Measurements from ENCODE around the gene ABHD16B. TPM values are rescaled to one million over a fixed set of nuclear protein-coding genes. Genes with fewer than 3 reads are reported as not detected.

The ABHD16B gene
- total RNA-seq, 1 donor from 2014 or later: not detected

GRCh38 chr20:63893999-63894357 lies 32.7 kb downstream of the ABHD16B start:
- intact Hi-C loops (cut with DNase I): no loop called here

GRCh38 chr20:63894358-63895201 lies 33.3 kb downstream of the ABHD16B start, which contains the start of gene DNAJC5:
Gene DNAJC5, plus strand, starts transcription at chr20:63895126. Its CDS starts 33,220 bp downstream, at chr20:63928346.
- Histone ChIP-seq H3K4me1 (peaks cover 49% of the 10 kb centered on the region), H3K27ac (peak within 1 kb of the TSS; percentile 86), H3K4me3 (peak within 1 kb of the TSS; percentile 66), H3K9me3 (no peaks in the 10 kb centered on the region), H3K36me3 (peaks cover 22% of the 10 kb centered on the region), H3K27me3 (ENCODE audit: low read depth) (no peaks in the 10 kb centered on the region)
- DNase-seq (peak; percentile 97), ATAC-seq (peak; percentile 94 to 96)
- no peak for TF ChIP-seq CTCF (IDR thresholded peaks at IDR 0.05)
- intact Hi-C loops (cut with DNase I): no loop called here

More at GRCh38 chr20:63893999-63894357, 32.7 kb downstream of the ABHD16B start:
- TF ChIP-seq CTCF (IDR thresholded peaks at IDR 0.05): no peak
- Histone ChIP-seq H3K36me3 (peaks cover 28% of the 10 kb centered on the region), H3K27ac (no peak overlapping the region), H3K4me1 (peaks cover 43% of the 10 kb centered on the region), H3K9me3 (no peaks in the 10 kb centered on the region), H3K27me3 (ENCODE audit: low read depth) (no peaks in the 10 kb centered on the region), H3K4me3 (peak overlapping the region; percentile 63)
- DNase-seq: no peak
- no peak for ATAC-seq

GRCh38 chr20:63895202-63895951 lies 34.1 kb downstream of the ABHD16B start:
- H3K4me1 ChIP-seq: peaks cover 57% of the 10 kb centered on the region
- DNase-seq (no peak), ATAC-seq (no peak)
- H3K27ac ChIP-seq: peak overlapping the region; percentile 86
- no peaks in the 10 kb centered on the region for H3K27me3 ChIP-seq (ENCODE audit: low read depth)
- intact Hi-C loops (cut with DNase I): no loop called here
- H3K9me3 ChIP-seq: no peaks in the 10 kb centered on the region
- peaks cover 14% of the 10 kb centered on the region for H3K36me3 ChIP-seq
- peak overlapping the region; percentile 66 for H3K4me3 ChIP-seq
- no peak for TF ChIP-seq CTCF (IDR thresholded peaks at IDR 0.05)

GRCh38 chr20:63895952-63896263 lies 34.6 kb downstream of the ABHD16B start:
- DNase-seq (no peak), ATAC-seq (no peak)
- peaks cover 9% of the 10 kb centered on the region for H3K36me3 ChIP-seq
- TF ChIP-seq CTCF (IDR thresholded peaks at IDR 0.05): no peak
- peak overlapping the region; percentile 86 for H3K27ac ChIP-seq
- H3K4me1 ChIP-seq: peaks cover 63% of the 10 kb centered on the region
- H3K27me3 ChIP-seq (ENCODE audit: low read depth): no peaks in the 10 kb centered on the region
- intact Hi-C loops (cut with DNase I): no loop called here
- no peaks in the 10 kb centered on the region for H3K9me3 ChIP-seq
- H3K4me3 ChIP-seq: peak overlapping the region; percentile 66

- H3K4me1 ChIP-seq: peaks cover 68% of the 10 kb centered on the region
- intact Hi-C loops (cut with DNase I): no loop called here
- no peaks in the 10 kb centered on the region for H3K27me3 ChIP-seq (ENCODE audit: low read depth)
- H3K9me3 ChIP-seq: no peaks in the 10 kb centered on the region
- no peak for TF ChIP-seq CTCF (IDR thresholded peaks at IDR 0.05)
- peak overlapping the region; percentile 86 for H3K27ac ChIP-seq
- peak; percentile 65 to 76 for ATAC-seq
- H3K4me3 ChIP-seq: peak overlapping the region; percentile 66
- H3K36me3 ChIP-seq: peaks cover 5% of the 10 kb centered on the region
- DNase-seq: peak; percentile 87
These were observed 35.2 kb downstream of the ABHD16B start for GRCh38 chr20:63896264-63897105.

Data from lower lobe of right lung (tissue), 2 donors.